KMS-11 (cell line): ENCODE data around the gene ASRGL1.

Experiments
- H2AFZ ChIP-seq: fragments of 200-600 bp; sonication (generic); 2 replicates; pipeline ENCODE4 v1.6.1; 2016; ENCODE audit warnings: antibody characterized with exemption, mixed run types, low read depth
- H3K27ac ChIP-seq: fragments of 200-600 bp; sonication (generic); 2 replicates; pipeline ENCODE4 v1.6.1; 2016; ENCODE audit warnings: mild to moderate bottlenecking, mixed run types
- H3K27me3 ChIP-seq: fragments of 200-600 bp; sonication (generic); 2 replicates; pipeline ENCODE4 v1.6.1; 2017; ENCODE audit warnings: mild to moderate bottlenecking, low read depth, mixed run types, moderate library complexity; ENCODE audit not compliant: insufficient read depth
- H3K36me3 ChIP-seq: fragments of 200-600 bp; sonication (generic); 2 replicates; pipeline ENCODE4 v1.6.1; 2017; ENCODE audit warnings: mild to moderate bottlenecking, mixed run types; ENCODE audit not compliant: insufficient read depth
- H3K4me1 ChIP-seq: fragments of 200-600 bp; sonication (generic); 2 replicates; pipeline ENCODE4 v1.6.1; 2016; ENCODE audit warnings: mild to moderate bottlenecking, low read depth, mixed run types; ENCODE audit not compliant: poor library complexity, severe bottlenecking
- H3K4me2 ChIP-seq: fragments of 200-600 bp; sonication (generic); 2 replicates; pipeline ENCODE4 v1.7.0; 2016; ENCODE audit warnings: mild to moderate bottlenecking, mixed run types
- H3K4me3 ChIP-seq: fragments of 200-600 bp; sonication (generic); IDR thresholded peaks from 2 replicates; pipeline ENCODE4 v1.6.1; 2017; ENCODE audit warnings: low read depth, low read length, mixed read lengths; ENCODE audit not compliant: insufficient read depth
- H3K79me2 ChIP-seq: fragments of 200-600 bp; sonication (generic); 2 replicates; pipeline ENCODE4 v1.6.1; 2016; ENCODE audit warnings: low read depth, mixed run types; ENCODE audit not compliant: insufficient read depth
- H3K9ac ChIP-seq: fragments of 200-600 bp; sonication (generic); 2 replicates; pipeline ENCODE4 v1.6.1; 2016; ENCODE audit warnings: mild to moderate bottlenecking, mixed run types
- H4K20me1 ChIP-seq: fragments of 200-600 bp; sonication (generic); 2 replicates; pipeline ENCODE4 v1.6.1; 2016; ENCODE audit warnings: mild to moderate bottlenecking, mixed run types; ENCODE audit not compliant: insufficient read depth
- CTCF ChIP-seq: fragments of 200-600 bp; sonication (generic); conservative IDR thresholded peaks from 2 replicates; pipeline ENCODE4 v1.6.1; 2017; ENCODE audit warnings: low read depth, mild to moderate bottlenecking, antibody characterized with exemption, low read length, moderate library complexity, mixed read lengths

The ASRGL1 gene

DNA sequence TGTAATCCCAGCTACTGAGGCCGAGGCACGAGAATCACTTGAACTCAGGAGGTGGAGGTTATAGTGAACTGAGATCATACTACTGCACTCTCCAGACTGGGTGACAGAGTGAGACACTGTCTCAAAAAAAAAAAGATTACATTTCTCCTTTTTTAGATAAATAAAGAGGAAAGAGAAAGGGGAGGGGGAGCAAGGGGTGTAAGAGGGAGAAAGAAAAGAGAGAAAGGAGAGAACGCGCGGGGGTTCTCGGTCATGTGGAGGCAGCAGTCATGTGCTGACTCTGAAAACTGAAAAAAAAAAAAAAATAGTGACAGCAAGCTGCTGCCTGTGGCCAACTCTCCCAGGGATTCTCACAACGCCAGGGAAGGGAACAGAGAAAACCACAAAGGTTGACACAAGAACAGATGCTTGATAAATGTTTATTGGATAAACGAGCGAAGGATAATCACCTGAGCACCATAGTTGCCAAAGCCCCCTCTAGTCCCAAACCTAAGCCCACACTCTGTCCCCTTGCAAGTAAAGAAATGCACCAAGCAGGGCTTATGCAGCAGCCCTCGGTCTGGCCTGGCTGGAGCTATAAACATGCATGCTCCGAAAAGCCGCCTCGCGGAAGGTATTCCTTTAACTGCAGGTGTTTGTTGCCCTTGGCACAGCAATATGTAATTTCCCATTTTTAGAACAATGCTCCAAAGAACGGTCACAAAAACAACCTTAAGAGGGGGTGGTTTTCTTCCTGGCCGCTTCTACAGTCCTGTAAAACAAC lies 96.1 kb downstream of the ASRGL1 start:
- H4K20me1 ChIP-seq: no peaks in the 10 kb centered on the region
- H2AFZ ChIP-seq: peak overlapping the region; percentile 47; the same call in 1 of the 2 replicates
- TF ChIP-seq CTCF: no peak
- peak overlapping the region; percentile 20; the same call in 1 of the 2 replicates for H3K27ac ChIP-seq
- no peak overlapping the region for H3K4me3 ChIP-seq
- no peaks in the 10 kb centered on the region for H3K27me3 ChIP-seq
- H3K9ac ChIP-seq: peak overlapping the region; percentile 5; the same call in 1 of the 2 replicates
- no peaks in the 10 kb centered on the region for H3K36me3 ChIP-seq
- no peaks in the 10 kb centered on the region for H3K79me2 ChIP-seq
- peaks cover 47% of the 10 kb centered on the region for H3K4me1 ChIP-seq
- peak overlapping the region; percentile 71 for H3K4me2 ChIP-seq

DNA sequence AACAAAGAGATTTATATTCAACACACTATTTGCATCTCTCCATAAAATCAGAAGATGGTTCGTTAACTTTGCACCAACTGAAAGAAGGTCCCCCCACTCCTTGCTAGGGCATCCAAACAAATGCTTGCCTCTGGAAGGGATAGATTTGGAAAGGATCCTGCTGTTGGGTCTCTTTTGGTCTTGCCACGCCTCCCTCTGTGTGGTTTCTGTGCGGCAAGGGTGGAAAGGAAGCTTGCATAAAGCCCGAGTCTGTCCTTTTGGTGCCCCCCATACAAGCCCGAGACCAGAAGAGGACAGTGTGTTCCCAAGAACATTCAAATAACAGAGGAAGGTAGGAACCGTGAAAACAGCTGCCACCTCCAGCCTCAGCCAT lies 96.6 kb downstream of the ASRGL1 start:
- Histone ChIP-seq H3K4me1 (peaks cover 41% of the 10 kb centered on the region), H3K4me2 (no peak overlapping the region; the same call in 1 of the 2 replicates), H3K27ac (no peak overlapping the region)

DNA sequence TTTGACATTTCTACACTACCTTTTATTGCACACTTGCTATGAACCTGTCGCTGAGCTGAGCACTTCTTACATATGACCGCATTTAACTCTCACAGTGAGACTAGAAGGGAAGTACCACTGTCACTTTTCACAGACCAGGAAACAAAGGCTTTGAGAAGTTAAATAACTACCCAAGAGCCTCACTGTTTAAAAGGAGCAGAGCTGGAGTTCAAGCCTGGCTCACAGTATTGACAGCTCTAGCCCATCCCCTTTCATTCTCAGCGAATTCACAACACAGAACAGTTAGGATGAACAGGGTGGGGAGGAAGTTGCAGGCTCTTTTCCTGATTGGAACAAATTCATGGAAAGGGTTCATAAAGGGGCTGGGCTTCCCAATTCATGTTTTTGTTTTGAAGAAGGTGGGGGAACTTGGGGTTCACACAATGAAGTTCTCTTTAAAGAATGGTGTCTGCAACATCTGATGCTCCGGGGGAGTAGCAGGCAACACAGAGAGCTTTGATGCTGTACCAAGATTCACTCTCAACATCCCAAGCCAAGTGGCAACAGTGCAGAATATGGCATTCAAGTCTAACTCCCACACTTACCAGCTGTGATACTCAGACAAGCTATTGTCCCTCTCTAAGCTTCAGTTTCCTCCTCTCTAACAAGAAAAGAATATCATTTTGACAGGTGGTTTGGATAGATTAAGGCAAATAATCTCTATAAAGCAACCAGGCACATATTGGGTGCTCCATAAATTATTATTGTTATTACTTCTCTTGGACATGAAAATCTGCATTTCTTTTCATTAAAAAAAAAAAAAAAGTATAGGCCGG lies 98.8 kb downstream of the ASRGL1 start:
- Histone ChIP-seq H4K20me1 (no peaks in the 10 kb centered on the region), H3K27ac (no peak overlapping the region), H3K79me2 (no peaks in the 10 kb centered on the region), H3K27me3 (no peaks in the 10 kb centered on the region), H3K4me1 (peaks cover 30% of the 10 kb centered on the region), H2AFZ (no peak overlapping the region), H3K9ac (no peak overlapping the region), H3K4me2 (no peak overlapping the region), H3K36me3 (no peaks in the 10 kb centered on the region), H3K4me3 (no peak overlapping the region)
- no peak for TF ChIP-seq CTCF

More for the DNA sequence above, 96.6 kb downstream of the ASRGL1 start:
- Histone ChIP-seq H3K4me3 (no peak overlapping the region), H3K36me3 (no peaks in the 10 kb centered on the region), H3K79me2 (no peaks in the 10 kb centered on the region), H4K20me1 (no peaks in the 10 kb centered on the region), H3K9ac (no peak overlapping the region), H3K27me3 (no peaks in the 10 kb centered on the region), H2AFZ (no peak overlapping the region)
- TF ChIP-seq CTCF: no peak

DNA sequence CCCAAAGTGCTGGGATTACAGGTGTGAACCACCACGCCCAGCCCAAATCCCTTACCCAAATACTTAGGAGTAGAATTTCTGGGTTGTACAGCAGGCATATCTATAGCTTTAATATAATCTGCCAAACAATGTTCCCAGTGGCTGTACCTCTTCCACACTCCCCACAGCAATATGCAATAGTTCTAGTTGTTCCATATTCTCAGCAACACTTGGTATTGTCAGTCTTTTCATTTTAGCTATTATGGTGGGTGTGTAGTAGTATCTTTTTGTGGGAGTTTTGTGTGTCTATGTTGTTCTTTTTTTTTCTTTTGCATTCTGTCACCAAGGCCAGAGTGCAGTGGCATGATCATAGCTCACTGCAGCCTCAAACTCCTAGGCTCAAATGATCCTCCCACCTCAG lies 100.4 kb downstream of the ASRGL1 start:
- Histone ChIP-seq H3K27ac (no peak overlapping the region), H2AFZ (no peak overlapping the region)
- no peak for TF ChIP-seq CTCF

More for the DNA sequence above, 100.4 kb downstream of the ASRGL1 start:
- no peaks in the 10 kb centered on the region for H4K20me1 ChIP-seq
- peaks cover 26% of the 10 kb centered on the region for H3K4me1 ChIP-seq
- no peaks in the 10 kb centered on the region for H3K79me2 ChIP-seq
- H3K36me3 ChIP-seq: no peaks in the 10 kb centered on the region
- no peak overlapping the region for H3K9ac ChIP-seq
- H3K4me2 ChIP-seq: no peak overlapping the region
- H3K4me3 ChIP-seq: no peak overlapping the region
- no peaks in the 10 kb centered on the region for H3K27me3 ChIP-seq
